ENCODE data around the gene SPATA12. TPM values are rescaled to one million over a fixed set of nuclear protein-coding genes. Genes with fewer than 3 reads are reported as not detected.

SPATA12 gene
- total RNA-seq, 2 experiments from 2014 or later = not detected

- Mint-ChIP-seq H3K36me3 (ENCODE audit: low read depth) (no peaks in the 10 kb centered on the region), H3K9me3 (no peaks in the 10 kb centered on the region), H3K27me3 (no peaks in the 10 kb centered on the region), H3K4me3 (no peak overlapping the region), H3K27ac (no peak overlapping the region), H3K4me1 (peaks cover 11% of the 10 kb centered on the region)
- no peak for DNase-seq
- POLR2A ChIA-PET = no interaction called here
- CTCF ChIA-PET = interaction anchor here (1.2 kb wide), 1 partner anchor 16 kb away, joined by 3 read pairs; no protein-coding TSS in a partner anchor
Observed at GRCh38 chr3:57062101-57062631, 1.7 kb downstream of the SPATA12 start.

- no peak for DNase-seq
- H3K4me1 Mint-ChIP-seq = peaks cover 11% of the 10 kb centered on the region
- CTCF ChIA-PET = interaction anchor here (1.0 to 1.2 kb wide), 2 partner anchors 8 to 16 kb away, joined by 3 to 5 read pairs; no protein-coding TSS in a partner anchor
- no peak overlapping the region for H3K4me3 Mint-ChIP-seq
- no peaks in the 10 kb centered on the region for H3K27me3 Mint-ChIP-seq
- no peaks in the 10 kb centered on the region for H3K9me3 Mint-ChIP-seq
- no peak overlapping the region for H3K27ac Mint-ChIP-seq
- POLR2A ChIA-PET = no interaction called here
- H3K36me3 Mint-ChIP-seq (ENCODE audit: low read depth) = no peaks in the 10 kb centered on the region
Observed at GRCh38 chr3:57063032-57063431, 2.6 kb downstream of the SPATA12 start.

GRCh38 chr3:57064001-57064400, 3.5 kb downstream of the SPATA12 start:
- no peaks in the 10 kb centered on the region for H3K27me3 Mint-ChIP-seq
- no peak overlapping the region for H3K4me3 Mint-ChIP-seq
- no peaks in the 10 kb centered on the region for H3K9me3 Mint-ChIP-seq
- CTCF ChIA-PET = interaction anchor here (0.5 to 0.7 kb wide), 2 partner anchors 248 to 539 kb away, joined by 3 read pairs; no protein-coding TSS in a partner anchor
- DNase-seq = no peak
- no peak overlapping the region for H3K27ac Mint-ChIP-seq
- POLR2A ChIA-PET = no interaction called here
- H3K4me1 Mint-ChIP-seq = peaks cover 16% of the 10 kb centered on the region
- H3K36me3 Mint-ChIP-seq (ENCODE audit: low read depth) = no peaks in the 10 kb centered on the region

GRCh38 chr3:57064572-57064971, 4.1 kb downstream of the SPATA12 start:
- no peak overlapping the region for H3K27ac Mint-ChIP-seq
- no peak overlapping the region for H3K4me3 Mint-ChIP-seq
- DNase-seq = no peak
- no peaks in the 10 kb centered on the region for H3K27me3 Mint-ChIP-seq
- ChIA-PET POLR2A (no interaction called here), CTCF (interaction anchor here (1.1 kb wide), 1 partner anchor 13 kb away, joined by 3 read pairs; no protein-coding TSS in a partner anchor)
- H3K9me3 Mint-ChIP-seq = no peaks in the 10 kb centered on the region
- no peaks in the 10 kb centered on the region for H3K36me3 Mint-ChIP-seq (ENCODE audit: low read depth)
- H3K4me1 Mint-ChIP-seq = peaks cover 15% of the 10 kb centered on the region

- POLR2A ChIA-PET = interaction anchor here (0.5 kb wide), 1 partner anchor 824 kb away, joined by 3 read pairs; no protein-coding TSS in a partner anchor
- H3K9me3 Mint-ChIP-seq = no peaks in the 10 kb centered on the region
- H3K4me1 Mint-ChIP-seq = peaks cover 10% of the 10 kb centered on the region
- H3K36me3 Mint-ChIP-seq (ENCODE audit: low read depth) = no peaks in the 10 kb centered on the region
- H3K27me3 Mint-ChIP-seq = peaks cover 6% of the 10 kb centered on the region
- H3K4me3 Mint-ChIP-seq = no peak overlapping the region
- H3K27ac Mint-ChIP-seq = no peak overlapping the region
- CTCF ChIA-PET = interaction anchor here (0.7 to 1.1 kb wide), 2 partner anchors 12 to 570 kb away, joined by 3 to 5 read pairs; no protein-coding TSS in a partner anchor
- no peak for DNase-seq
Observed at GRCh38 chr3:57065588-57065987, 5.1 kb downstream of the SPATA12 start.

- H3K27ac Mint-ChIP-seq = no peak overlapping the region
- no peak overlapping the region for H3K4me3 Mint-ChIP-seq
- no peaks in the 10 kb centered on the region for H3K36me3 Mint-ChIP-seq (ENCODE audit: low read depth)
- no peak for DNase-seq
- H3K27me3 Mint-ChIP-seq = peaks cover 8% of the 10 kb centered on the region
- ChIA-PET POLR2A (no interaction called here), CTCF (no interaction called here)
- H3K9me3 Mint-ChIP-seq = no peaks in the 10 kb centered on the region
- peaks cover 9% of the 10 kb centered on the region for H3K4me1 Mint-ChIP-seq
Observed at GRCh38 chr3:57066471-57066870, 6.0 kb downstream of the SPATA12 start.

- Mint-ChIP-seq H3K4me3 (no peak overlapping the region), H3K4me1 (peaks cover 6% of the 10 kb centered on the region), H3K27ac (no peak overlapping the region), H3K36me3 (ENCODE audit: low read depth) (no peaks in the 10 kb centered on the region), H3K27me3 (peaks cover 17% of the 10 kb centered on the region), H3K9me3 (no peaks in the 10 kb centered on the region)
- ChIA-PET CTCF (interaction anchor here (0.6 kb wide), 1 partner anchor 196 kb away, joined by 3 read pairs; no protein-coding TSS in a partner anchor), POLR2A (no interaction called here)
- DNase-seq = no peak
Observed at GRCh38 chr3:57068437-57069089, 8.1 kb downstream of the SPATA12 start.

GRCh38 chr3:57069503-57069902, 9.0 kb downstream of the SPATA12 start:
- Mint-ChIP-seq H3K27me3 (peaks cover 21% of the 10 kb centered on the region), H3K36me3 (ENCODE audit: low read depth) (no peaks in the 10 kb centered on the region), H3K27ac (no peak overlapping the region), H3K4me1 (peaks cover 5% of the 10 kb centered on the region), H3K9me3 (no peaks in the 10 kb centered on the region), H3K4me3 (no peak overlapping the region)
- DNase-seq = no peak
- ChIA-PET POLR2A (no interaction called here), CTCF (interaction anchor here (0.7 kb wide), 1 partner anchor 330 kb away, joined by 6 read pairs; no protein-coding TSS in a partner anchor)

GRCh38 chr3:57073628-57074027, 13.2 kb downstream of the SPATA12 start:
- H3K27me3 Mint-ChIP-seq = peaks cover 57% of the 10 kb centered on the region
- ChIA-PET POLR2A (no interaction called here), CTCF (interaction anchor here (0.7 kb wide), 1 partner anchor 50 kb away, joined by 3 read pairs; no protein-coding TSS in a partner anchor)
- no peak overlapping the region for H3K27ac Mint-ChIP-seq
- H3K9me3 Mint-ChIP-seq = no peaks in the 10 kb centered on the region
- no peak for DNase-seq
- H3K4me1 Mint-ChIP-seq = peaks cover 4% of the 10 kb centered on the region
- H3K36me3 Mint-ChIP-seq (ENCODE audit: low read depth) = no peaks in the 10 kb centered on the region
- H3K4me3 Mint-ChIP-seq = no peak overlapping the region

- no peaks in the 10 kb centered on the region for H3K9me3 Mint-ChIP-seq
- ChIA-PET POLR2A (no interaction called here), CTCF (no interaction called here)
- H3K27ac Mint-ChIP-seq = no peak overlapping the region
- H3K36me3 Mint-ChIP-seq (ENCODE audit: low read depth) = no peaks in the 10 kb centered on the region
- peaks cover 57% of the 10 kb centered on the region for H3K27me3 Mint-ChIP-seq
- DNase-seq = no peak
- no peak overlapping the region for H3K4me3 Mint-ChIP-seq
- H3K4me1 Mint-ChIP-seq = peaks cover 3% of the 10 kb centered on the region
Observed at GRCh38 chr3:57074135-57074534, 13.7 kb downstream of the SPATA12 start.

GRCh38 chr3:57076422-57076951, 16.0 kb downstream of the SPATA12 start:
- DNase-seq = no peak
- Mint-ChIP-seq H3K4me3 (no peak overlapping the region), H3K27ac (no peak overlapping the region), H3K4me1 (peaks cover 3% of the 10 kb centered on the region), H3K9me3 (no peaks in the 10 kb centered on the region), H3K36me3 (ENCODE audit: low read depth) (no peaks in the 10 kb centered on the region), H3K27me3 (peaks cover 65% of the 10 kb centered on the region)
- ChIA-PET POLR2A (no interaction called here), CTCF (no interaction called here)

GRCh38 chr3:57077630-57078343, 17.3 kb downstream of the SPATA12 start:
- no peak overlapping the region for H3K27ac Mint-ChIP-seq
- peaks cover 3% of the 10 kb centered on the region for H3K4me1 Mint-ChIP-seq
- H3K9me3 Mint-ChIP-seq = no peaks in the 10 kb centered on the region
- DNase-seq = no peak
- H3K27me3 Mint-ChIP-seq = peaks cover 58% of the 10 kb centered on the region
- peak overlapping the region; percentile 33 for H3K4me3 Mint-ChIP-seq
- H3K36me3 Mint-ChIP-seq (ENCODE audit: low read depth) = no peaks in the 10 kb centered on the region
- ChIA-PET CTCF (interaction anchor here (0.9 kb wide), 1 partner anchor 13 kb away, joined by 3 read pairs; no protein-coding TSS in a partner anchor), POLR2A (no interaction called here)

GRCh38 chr3:57078344-57078634, 17.8 kb downstream of the SPATA12 start:
- H3K9me3 Mint-ChIP-seq = no peaks in the 10 kb centered on the region
- peaks cover 3% of the 10 kb centered on the region for H3K4me1 Mint-ChIP-seq
- H3K27ac Mint-ChIP-seq = no peak overlapping the region
- H3K4me3 Mint-ChIP-seq = peak overlapping the region; percentile 33
- peaks cover 56% of the 10 kb centered on the region for H3K27me3 Mint-ChIP-seq
- POLR2A ChIA-PET = interaction anchor here (0.5 kb wide), 1 partner anchor 82 kb away, joined by 5 read pairs; no protein-coding TSS in a partner anchor
- CTCF ChIA-PET = interaction anchor here (0.9 kb wide), 1 partner anchor 13 kb away, joined by 3 read pairs; no protein-coding TSS in a partner anchor
- DNase-seq = peak; percentile 29
- H3K36me3 Mint-ChIP-seq (ENCODE audit: low read depth) = no peaks in the 10 kb centered on the region

Data from activated CD4-positive, alpha-beta T cell treated with anti-CD3 and anti-CD28 coated beads, Interleukin-2, amount 10 ng/mL, durations not matched to agents 7 days and 5 days (primary cell).